COR-L47 (cell line): ENCODE results near the gene CELA3A.
"Not testable (repeated sequence)": the region's sequence is repeated elsewhere in the genome, so short reads cannot be mapped to it uniquely, and the experiment has no call there.

Experiments
- DNase-seq: peaks from one replicate; lab custom pipeline; 2025; lab: John Stamatoyannopoulos, UW

CELA3A gene

GRCh38 chr1:22018583-22019559 is 17.4 kb downstream of the CELA3A start:
- no peak for DNase-seq

DNA sequence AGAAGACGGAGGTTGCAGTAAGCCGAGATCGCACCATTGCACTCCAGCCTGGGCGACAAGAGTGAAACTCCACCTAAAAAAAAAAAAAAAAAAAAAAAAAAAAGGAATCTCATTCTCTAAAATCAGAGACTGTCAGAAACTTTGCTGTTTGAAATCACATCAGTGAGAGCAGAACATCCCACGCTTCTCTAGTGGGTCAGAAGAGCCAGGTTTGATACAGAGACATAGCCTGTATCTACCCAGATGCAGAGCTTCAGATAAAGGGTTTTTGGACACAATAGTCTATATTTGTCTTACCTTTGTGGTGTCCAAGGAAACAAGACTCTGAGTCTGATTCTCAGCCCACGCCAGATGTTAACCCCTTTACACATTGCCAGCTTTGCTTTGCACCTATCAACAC is 19.6 kb downstream of the CELA3A start:
- no peak for DNase-seq

DNA sequence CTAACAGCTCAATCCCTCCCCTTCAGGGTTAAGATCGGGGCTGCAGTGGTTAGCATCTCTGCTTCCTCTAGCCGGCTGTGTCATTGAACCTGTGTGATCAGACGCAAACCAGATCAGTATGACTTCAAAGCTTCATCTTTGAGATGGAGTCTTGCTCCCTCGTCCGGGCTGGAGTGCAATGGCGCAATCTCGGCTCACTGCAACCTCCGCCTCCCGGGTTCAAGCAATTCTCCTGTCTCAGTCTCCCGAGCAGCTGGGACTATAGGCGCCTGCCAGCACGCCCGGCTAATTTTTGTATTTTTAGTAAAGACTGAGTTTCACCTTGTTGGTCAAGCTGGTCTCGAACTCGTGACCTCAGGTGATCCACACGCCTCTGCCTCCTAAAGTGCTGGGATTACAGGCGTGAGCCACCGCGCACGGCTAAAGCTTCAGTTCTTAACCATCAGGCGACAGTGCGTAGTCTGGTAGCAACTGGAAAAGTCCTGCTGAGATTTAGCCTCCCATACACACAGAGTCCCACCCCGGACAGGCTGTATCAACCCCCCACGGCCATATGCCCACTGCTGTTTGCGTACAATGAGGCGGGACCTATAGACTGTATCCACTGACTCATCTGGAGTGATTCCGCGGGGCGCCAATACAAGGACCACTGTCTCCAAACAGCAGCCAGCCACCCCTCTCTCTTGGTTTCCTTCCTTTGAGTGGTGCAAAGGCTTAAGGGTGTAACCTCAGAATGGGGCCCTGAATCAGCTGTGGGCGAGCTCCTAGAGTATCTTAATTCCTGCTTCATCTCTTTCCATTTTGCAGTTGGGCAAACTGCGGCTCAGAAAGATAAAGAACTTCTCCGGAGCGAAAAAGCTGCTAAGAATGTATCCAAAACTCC is 23.3 kb downstream of the CELA3A start:
- peak; percentile 50 for DNase-seq

- peak; percentile 85 for DNase-seq
Observed at GRCh38 chr1:22025368-22026155, 24.1 kb downstream of the CELA3A start.

DNA sequence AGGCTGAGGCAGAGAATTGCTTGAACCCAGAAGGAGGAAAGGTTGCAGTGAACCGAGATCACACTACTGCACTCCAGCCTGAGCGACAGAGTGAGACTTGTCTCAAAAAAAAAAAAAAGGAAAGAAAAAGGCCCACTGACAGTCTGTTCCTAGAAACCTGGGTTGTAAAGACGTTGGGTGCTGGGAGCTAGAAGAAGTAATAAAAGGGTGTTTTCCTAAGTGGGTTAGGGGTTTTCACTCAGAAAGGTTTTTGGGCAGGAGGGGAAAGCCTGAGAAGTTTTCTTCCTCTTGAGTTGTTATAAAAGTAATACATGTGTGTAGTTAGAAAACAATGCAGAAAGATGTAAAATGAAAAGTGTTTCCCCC is 25.4 kb downstream of the CELA3A start:
- no peak for DNase-seq

DNA sequence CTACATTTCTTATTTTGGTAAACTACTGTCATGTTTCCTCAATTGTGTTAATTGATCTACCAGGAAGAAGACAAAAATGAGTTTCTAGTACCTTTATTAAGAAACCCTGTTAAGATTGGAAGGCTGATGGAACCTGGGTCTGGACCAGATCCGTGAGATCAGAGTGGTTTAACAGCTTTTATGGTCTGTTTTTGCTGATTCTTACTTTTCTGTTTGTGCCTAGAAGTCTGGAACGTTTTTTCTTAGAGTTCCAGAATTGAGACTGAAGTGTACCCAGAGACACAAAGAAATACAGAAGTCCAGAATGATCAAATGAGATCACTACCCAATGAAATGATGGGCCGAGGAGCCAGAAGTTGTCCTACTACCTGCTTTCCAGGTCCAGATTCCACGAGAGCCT is 28.6 kb downstream of the CELA3A start:
- DNase-seq = no peak

GRCh38 chr1:22030473-22030872 is 29.0 kb downstream of the CELA3A start:
- no peak for DNase-seq

- no peak for DNase-seq
Observed at GRCh38 chr1:22031214-22031962, 29.9 kb downstream of the CELA3A start.

DNA sequence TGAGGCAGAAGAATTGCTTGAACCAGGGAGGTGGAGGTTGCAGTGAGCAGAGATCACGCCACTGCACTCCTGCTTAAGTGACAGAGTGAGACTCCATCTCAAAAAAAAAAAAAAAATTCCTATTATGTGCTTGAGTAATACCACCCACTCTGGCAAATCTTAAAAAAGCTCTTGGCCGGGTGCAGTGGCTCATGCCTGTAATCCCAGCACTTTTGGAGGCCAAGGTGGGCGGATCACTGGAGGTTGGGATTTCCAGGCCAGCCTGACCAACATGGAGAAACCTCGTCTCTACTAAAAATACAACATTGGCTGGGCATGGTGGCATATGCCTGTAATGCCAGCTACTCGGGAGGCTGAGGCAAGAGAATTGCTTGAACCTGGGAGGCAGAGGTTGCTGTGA is 33.4 kb downstream of the CELA3A start:
- DNase-seq = not testable (repeated sequence)

GRCh38 chr1:22037520-22037919 is 36.1 kb downstream of the CELA3A start:
- DNase-seq = no peak

- DNase-seq = no peak
Observed at GRCh38 chr1:22038036-22038435, 36.6 kb downstream of the CELA3A start.

DNA sequence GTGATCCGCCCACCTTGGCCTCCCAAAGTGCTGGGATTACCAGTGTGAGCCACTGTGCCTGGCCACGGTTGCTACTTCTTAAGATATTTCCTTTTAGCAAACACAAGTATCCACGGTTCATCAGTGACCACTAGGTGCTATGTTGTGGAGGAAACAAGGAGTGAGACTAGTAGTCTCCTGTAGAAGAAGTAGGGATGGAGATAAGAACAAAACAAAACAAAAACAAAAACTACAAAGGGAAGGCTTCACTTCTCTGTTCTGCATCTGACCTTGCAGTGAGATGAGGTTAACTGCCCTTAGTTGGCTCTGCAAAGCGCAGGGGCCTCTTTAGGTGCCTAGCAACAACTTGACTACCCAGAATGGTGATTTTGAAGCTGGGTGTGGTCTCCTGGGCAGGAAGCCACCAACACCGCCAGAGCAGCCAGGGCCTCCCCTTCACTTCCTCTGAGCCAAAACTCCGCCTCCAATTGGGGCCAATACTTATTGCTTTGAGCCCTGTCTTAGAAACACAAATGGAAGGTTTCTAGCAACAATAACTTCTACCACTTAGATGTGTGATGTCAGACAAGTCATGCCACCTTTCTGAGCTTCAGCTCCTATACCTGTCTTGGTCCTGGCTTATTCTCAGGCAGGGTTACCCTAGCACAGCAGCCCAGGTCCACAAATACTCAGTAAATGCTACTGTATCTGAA is 38.3 kb downstream of the CELA3A start:
- DNase-seq = peak; percentile 86

- DNase-seq = no peak
Observed at GRCh38 chr1:22040286-22040623, 38.8 kb downstream of the CELA3A start.

DNA sequence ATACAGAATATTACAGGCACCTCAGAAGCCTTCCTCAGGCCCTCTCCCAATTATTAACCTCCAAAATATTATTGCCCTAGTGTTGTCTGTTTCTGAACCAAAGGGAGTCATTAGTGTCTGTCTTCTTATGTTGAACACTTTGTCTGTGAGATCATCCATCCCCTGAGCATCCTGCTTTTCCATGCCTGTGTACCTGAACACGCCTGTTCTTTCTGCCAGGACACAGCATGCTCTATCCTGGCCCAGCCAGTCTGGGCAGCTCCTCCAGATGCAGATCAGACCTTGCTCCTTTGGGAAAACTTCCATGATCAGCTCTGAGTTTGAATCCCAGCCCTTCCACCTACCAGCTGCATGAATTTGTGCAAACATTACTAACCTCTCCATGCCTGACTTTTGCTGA is 40.0 kb downstream of the CELA3A start:
- no peak for DNase-seq

- DNase-seq = no peak
Observed at GRCh38 chr1:22043198-22043769, 41.8 kb downstream of the CELA3A start.

GRCh38 chr1:22044690-22045420 is 43.4 kb downstream of the CELA3A start:
- no peak for DNase-seq

DNA sequence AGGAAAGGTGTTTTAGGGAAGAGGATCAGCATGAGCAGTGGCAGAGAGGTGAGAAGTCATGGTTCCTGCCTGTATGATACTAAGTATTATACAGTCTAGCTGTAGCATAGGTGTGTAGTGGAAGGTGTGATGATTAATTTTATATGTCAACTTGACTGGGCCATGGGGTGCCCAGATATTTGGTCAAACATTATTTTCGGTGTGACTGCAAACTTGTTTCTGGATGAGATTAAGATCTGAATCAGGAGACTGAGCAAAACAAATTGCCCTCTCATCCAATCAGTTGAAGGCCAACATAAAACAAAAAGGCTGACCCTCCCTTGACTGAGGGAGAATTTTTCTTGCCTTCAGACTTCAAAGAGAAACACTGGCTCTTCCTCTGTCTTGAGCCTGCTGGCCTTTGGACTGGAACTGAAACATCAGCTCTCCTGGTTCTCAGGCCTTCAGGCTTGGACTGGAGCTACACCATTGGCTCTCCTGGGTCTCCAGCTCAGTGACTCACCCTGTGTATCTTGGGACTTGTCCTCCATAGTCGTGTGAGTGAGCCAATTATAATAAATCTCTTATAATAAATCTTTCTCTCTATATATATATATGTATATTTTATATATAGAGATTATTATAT is 44.3 kb downstream of the CELA3A start:
- no peak for DNase-seq

GRCh38 chr1:22048351-22049192 is 47.1 kb downstream of the CELA3A start:
- DNase-seq = no peak
